Nephron (organoid): ENCODE measurements around the gene NUAK2.

ENCODE experiments used
- H3K27ac Mint-ChIP-seq, 3 experiments: 2 replicates each; pipeline ENCODE4 v1.8.0; 2020; ENCODE audit warnings: mixed read lengths in 3 of 3, mild to moderate bottlenecking in 2 of 3, moderate library complexity in 1 of 3
- H3K27me3 Mint-ChIP-seq: 2 replicates; pipeline ENCODE4 v1.8.0; 2021; ENCODE audit warnings: low read depth, mild to moderate bottlenecking, moderate library complexity, mixed read lengths
- H3K36me3 Mint-ChIP-seq: 2 replicates; pipeline ENCODE4 v1.8.0; 2020; ENCODE audit warnings: low read depth, mixed read lengths
- H3K4me1 Mint-ChIP-seq: 2 replicates; pipeline ENCODE4 v1.8.0; 2020; ENCODE audit warnings: mixed read lengths
- H3K4me3 Mint-ChIP-seq, 3 experiments: 2 replicates each; pipeline ENCODE4 v1.8.0; 2020; ENCODE audit warnings: mild to moderate bottlenecking in 3 of 3, mixed read lengths in 3 of 3, moderate library complexity in 2 of 3
- H3K9me3 Mint-ChIP-seq: 2 replicates; pipeline ENCODE4 v1.8.0; 2020; ENCODE audit warnings: mixed read lengths
- TF ChIP-seq, protein P1 (sequence below), 3 experiments: fragments of 200-600 bp; sonication (generic); IDR thresholded peaks; one replicate each; pipeline ENCODE4 v1.5.0; 2021; ENCODE audit warnings: antibody characterized with exemption in 3 of 3; ENCODE audit not compliant: unreplicated experiment in 3 of 3

The NUAK2 gene

DNA sequence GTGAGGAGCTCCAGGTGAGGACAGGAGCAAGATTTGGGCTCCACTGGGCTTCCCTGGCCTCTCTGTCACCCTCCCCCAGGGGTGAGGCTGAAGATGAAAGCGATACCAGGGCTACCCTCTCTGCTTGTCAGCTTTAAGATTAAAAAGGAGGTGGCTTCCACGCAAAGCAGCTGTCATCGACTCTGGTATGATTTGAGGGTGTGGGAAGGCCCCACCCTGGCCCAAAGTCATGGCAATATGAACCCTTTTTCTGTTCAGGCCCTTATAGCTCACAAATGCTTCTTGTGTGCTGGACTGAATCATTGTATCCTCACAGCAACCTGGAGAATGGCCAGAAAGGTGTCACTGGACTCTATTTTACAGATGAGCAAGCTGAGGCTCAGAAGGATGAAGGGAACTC, 41.6 kb downstream of the NUAK2 start:
- H3K36me3 Mint-ChIP-seq: no peaks in the 10 kb centered on the region
- TF ChIP-seq, protein P1, sequence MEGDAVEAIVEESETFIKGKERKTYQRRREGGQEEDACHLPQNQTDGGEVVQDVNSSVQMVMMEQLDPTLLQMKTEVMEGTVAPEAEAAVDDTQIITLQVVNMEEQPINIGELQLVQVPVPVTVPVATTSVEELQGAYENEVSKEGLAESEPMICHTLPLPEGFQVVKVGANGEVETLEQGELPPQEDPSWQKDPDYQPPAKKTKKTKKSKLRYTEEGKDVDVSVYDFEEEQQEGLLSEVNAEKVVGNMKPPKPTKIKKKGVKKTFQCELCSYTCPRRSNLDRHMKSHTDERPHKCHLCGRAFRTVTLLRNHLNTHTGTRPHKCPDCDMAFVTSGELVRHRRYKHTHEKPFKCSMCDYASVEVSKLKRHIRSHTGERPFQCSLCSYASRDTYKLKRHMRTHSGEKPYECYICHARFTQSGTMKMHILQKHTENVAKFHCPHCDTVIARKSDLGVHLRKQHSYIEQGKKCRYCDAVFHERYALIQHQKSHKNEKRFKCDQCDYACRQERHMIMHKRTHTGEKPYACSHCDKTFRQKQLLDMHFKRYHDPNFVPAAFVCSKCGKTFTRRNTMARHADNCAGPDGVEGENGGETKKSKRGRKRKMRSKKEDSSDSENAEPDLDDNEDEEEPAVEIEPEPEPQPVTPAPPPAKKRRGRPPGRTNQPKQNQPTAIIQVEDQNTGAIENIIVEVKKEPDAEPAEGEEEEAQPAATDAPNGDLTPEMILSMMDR (IDR thresholded peaks at IDR 0.05; ENCODE audit: unreplicated experiment in 3 of 3): no peak
- H3K9me3 Mint-ChIP-seq: no peaks in the 10 kb centered on the region
- peaks cover 18% of the 10 kb centered on the region for H3K4me1 Mint-ChIP-seq
- H3K4me3 Mint-ChIP-seq: no peak overlapping the region
- H3K27me3 Mint-ChIP-seq: peaks cover 20% of the 10 kb centered on the region
- no peak overlapping the region for H3K27ac Mint-ChIP-seq

DNA sequence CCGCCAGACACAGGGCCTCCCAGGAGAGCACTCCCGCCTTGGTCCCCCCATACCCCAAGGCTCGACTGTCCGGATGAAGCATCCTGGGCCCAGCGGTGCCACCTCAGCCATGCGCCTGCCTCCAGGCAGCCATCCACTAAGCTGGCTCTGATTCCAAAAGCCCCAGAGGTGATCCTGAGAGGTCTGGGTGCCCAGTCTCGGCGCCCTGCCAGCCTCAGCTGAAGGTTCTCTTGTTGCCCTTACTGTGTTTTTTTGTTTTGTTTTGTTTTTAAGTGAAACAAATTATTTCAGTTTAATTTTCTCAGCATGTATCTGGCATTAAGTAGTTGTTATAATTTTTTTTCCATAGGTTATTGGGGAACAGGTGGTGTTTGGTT, 44.9 kb downstream of the NUAK2 start:
- peaks cover 8% of the 10 kb centered on the region for H3K27me3 Mint-ChIP-seq
- no peaks in the 10 kb centered on the region for H3K36me3 Mint-ChIP-seq
- TF ChIP-seq, protein P1 (IDR thresholded peaks at IDR 0.05; ENCODE audit: unreplicated experiment in 3 of 3): no peak
- no peak overlapping the region for H3K27ac Mint-ChIP-seq
- H3K4me1 Mint-ChIP-seq: peaks cover 5% of the 10 kb centered on the region
- H3K9me3 Mint-ChIP-seq: no peaks in the 10 kb centered on the region
- H3K4me3 Mint-ChIP-seq: no peak overlapping the region

GRCh38 chr1:205275916-205276688, 45.4 kb downstream of the NUAK2 start:
- no peaks in the 10 kb centered on the region for H3K9me3 Mint-ChIP-seq
- H3K27ac Mint-ChIP-seq: no peak overlapping the region
- peaks cover 6% of the 10 kb centered on the region for H3K4me1 Mint-ChIP-seq
- no peak overlapping the region for H3K4me3 Mint-ChIP-seq
- TF ChIP-seq, protein P1 (IDR thresholded peaks at IDR 0.05; ENCODE audit: unreplicated experiment in 3 of 3): no peak
- peaks cover 8% of the 10 kb centered on the region for H3K27me3 Mint-ChIP-seq
- no peaks in the 10 kb centered on the region for H3K36me3 Mint-ChIP-seq

DNA sequence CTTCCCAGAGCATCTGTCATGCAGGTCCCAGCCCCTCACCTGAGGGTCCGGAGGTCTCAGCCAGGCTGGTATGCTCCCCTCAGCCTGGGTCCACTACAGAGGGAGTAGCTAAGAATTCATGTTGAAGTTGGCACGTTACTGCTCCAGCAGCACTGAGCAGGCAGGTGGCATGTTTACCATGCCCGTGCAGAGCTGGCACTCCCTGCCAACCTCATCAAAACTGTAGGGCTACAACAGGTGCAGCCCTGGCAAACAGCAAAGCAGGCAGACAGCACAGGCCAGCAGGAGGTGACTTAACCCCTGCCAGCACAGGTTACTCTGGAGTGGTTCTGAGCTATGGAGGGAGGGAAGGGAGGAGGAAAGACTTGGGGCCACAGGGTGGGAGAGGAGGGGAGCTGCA, 46.4 kb downstream of the NUAK2 start:
- Mint-ChIP-seq H3K4me1 (peaks cover 16% of the 10 kb centered on the region), H3K27me3 (peaks cover 8% of the 10 kb centered on the region), H3K27ac (no peak overlapping the region), H3K4me3 (no peak overlapping the region), H3K9me3 (no peaks in the 10 kb centered on the region), H3K36me3 (peaks cover 6% of the 10 kb centered on the region)
- TF ChIP-seq, protein P1 (IDR thresholded peaks at IDR 0.05; ENCODE audit: unreplicated experiment in 3 of 3): no peak

- Mint-ChIP-seq H3K27ac (no peak overlapping the region), H3K9me3 (no peaks in the 10 kb centered on the region), H3K4me1 (peaks cover 17% of the 10 kb centered on the region), H3K36me3 (peaks cover 6% of the 10 kb centered on the region), H3K4me3 (no peak overlapping the region), H3K27me3 (peaks cover 3% of the 10 kb centered on the region)
- TF ChIP-seq, protein P1 (IDR thresholded peaks at IDR 0.05; ENCODE audit: unreplicated experiment in 3 of 3): no peak
Measured at GRCh38 chr1:205274041-205274691, 47.4 kb downstream of the NUAK2 start.
